Activated CD4-positive, alpha-beta memory T cell treated with anti-CD3 and anti-CD28 coated beads for 36 hours (primary cell): ENCODE data around the gene SRRM1. TPM values are rescaled to one million over a fixed set of nuclear protein-coding genes. Genes with fewer than 3 reads are reported as not detected.
A peak's percentile ranks its signal among the peaks of the same experiment; 100 is the strongest.
"Not testable (repeated sequence)": the region's sequence is repeated elsewhere in the genome, so short reads cannot be mapped to it uniquely, and the experiment has no call there.

Experiments
- CTCF ChIA-PET: fragments of 350-600 bp; sonication (Branson Sonifier 250); formaldehyde crosslinking; loops from one replicate; lab custom pipeline; 2021; ENCODE audit warnings: antibody characterized with exemption, inconsistent platforms; lab: Charles Lee
- POLR2A ChIA-PET: fragments of 350-600 bp; sonication (Branson Sonifier 250); formaldehyde crosslinking; loops from one replicate; lab custom pipeline; 2021; ENCODE audit warnings: antibody characterized with exemption; lab: Charles Lee
- DNase-seq: peaks from one replicate; pipeline ENCODE4 v3.0.0-alpha.2; 2020
- H3K27ac Mint-ChIP-seq: one replicate; pipeline ENCODE4 v1.8.0; 2021; ENCODE audit warnings: mixed read lengths
- H3K27me3 Mint-ChIP-seq: one replicate; pipeline ENCODE4 v1.8.0; 2021; ENCODE audit warnings: mixed read lengths
- H3K36me3 Mint-ChIP-seq: one replicate; pipeline ENCODE4 v1.8.0; 2021; ENCODE audit warnings: mixed read lengths
- H3K4me1 Mint-ChIP-seq: one replicate; pipeline ENCODE4 v1.8.0; 2021; ENCODE audit warnings: low read depth, mixed read lengths
- H3K4me3 Mint-ChIP-seq: one replicate; pipeline ENCODE4 v1.8.0; 2021; ENCODE audit warnings: mild to moderate bottlenecking, mixed read lengths
- H3K9me3 Mint-ChIP-seq: one replicate; pipeline ENCODE4 v1.8.0; 2021; ENCODE audit warnings: mixed read lengths
- intact Hi-C: fragments of 100-400 bp; cut with micrococcal nuclease; formaldehyde crosslinking; loops from one replicate; pipeline ENCODE4 v1.15.1; 2023
- total RNA-seq, 2 experiments: library from RNA; stranded (reverse); gene quantifications; one replicate each; pipeline ENCODE4 v1.2.3, GENCODE V29; 2021

The SRRM1 gene
- total RNA-seq, 2 experiments from 2014 or later: 225 to 227 TPM

GRCh38 chr1:24673341-24673740 is 30.2 kb downstream of the SRRM1 start:
- intact Hi-C loops: no loop called here
- Mint-ChIP-seq H3K27ac (no peak overlapping the region), H3K36me3 (peaks cover 55% of the 10 kb centered on the region), H3K4me1 (peaks cover 5% of the 10 kb centered on the region), H3K4me3 (no peak overlapping the region), H3K9me3 (no peaks in the 10 kb centered on the region), H3K27me3 (no peaks in the 10 kb centered on the region)
- no peak for DNase-seq
- CTCF ChIA-PET: interaction anchor here (0.7 to 2.0 kb wide), 2 partner anchors 26 to 157 kb away, joined by 3 to 5 read pairs; no protein-coding TSS in a partner anchor
- POLR2A ChIA-PET: interaction anchor here (1.5 kb wide), 1 partner anchor 9 kb away, joined by 4 read pairs; no protein-coding TSS in a partner anchor

GRCh38 chr1:24678421-24678820 is 35.3 kb downstream of the SRRM1 start:
- H3K4me1 Mint-ChIP-seq, intact Hi-C loops, H3K27me3 Mint-ChIP-seq, DNase-seq, H3K27ac Mint-ChIP-seq, POLR2A ChIA-PET, H3K4me3 Mint-ChIP-seq, H3K9me3 Mint-ChIP-seq: not testable (repeated sequence)
- CTCF ChIA-PET: interaction anchor here (0.7 to 1.5 kb wide), 2 partner anchors 10 to 152 kb away, joined by 3 to 4 read pairs; no protein-coding TSS in a partner anchor
- peaks cover 16% of the 10 kb centered on the region for H3K36me3 Mint-ChIP-seq

- Mint-ChIP-seq H3K27ac (no peak overlapping the region), H3K4me3 (no peak overlapping the region), H3K4me1 (no peaks in the 10 kb centered on the region), H3K9me3 (no peaks in the 10 kb centered on the region), H3K36me3 (peaks cover 11% of the 10 kb centered on the region), H3K27me3 (no peaks in the 10 kb centered on the region)
- POLR2A ChIA-PET: no interaction called here
- DNase-seq: no peak
- intact Hi-C loops: no loop called here
- CTCF ChIA-PET: interaction anchor here (0.9 to 2.7 kb wide), 4 partner anchors 8 to 157 kb away, joined by 3 to 12 read pairs (median 4); no protein-coding TSS in a partner anchor
Measured at GRCh38 chr1:24679725-24680124, 36.6 kb downstream of the SRRM1 start.

- H3K27me3 Mint-ChIP-seq: no peaks in the 10 kb centered on the region
- H3K36me3 Mint-ChIP-seq: no peaks in the 10 kb centered on the region
- no peaks in the 10 kb centered on the region for H3K9me3 Mint-ChIP-seq
- ChIA-PET POLR2A (interaction anchor here (0.6 to 0.9 kb wide), 2 partner anchors 10 to 496 kb away, joined by 3 read pairs; no protein-coding TSS in a partner anchor), CTCF (interaction anchor here (0.9 to 2.7 kb wide), 3 partner anchors 146 to 521 kb away, joined by 3 to 13 read pairs (median 5); no protein-coding TSS in a partner anchor)
- no peak overlapping the region for H3K4me3 Mint-ChIP-seq
- intact Hi-C loops: no loop called here
- no peak overlapping the region for H3K27ac Mint-ChIP-seq
- no peak for DNase-seq
- no peaks in the 10 kb centered on the region for H3K4me1 Mint-ChIP-seq
Measured at GRCh38 chr1:24683713-24684162, 40.6 kb downstream of the SRRM1 start.

GRCh38 chr1:24688033-24688432 is 44.9 kb downstream of the SRRM1 start:
- no peak for DNase-seq
- Mint-ChIP-seq H3K4me1 (no peaks in the 10 kb centered on the region), H3K36me3 (no peaks in the 10 kb centered on the region), H3K4me3 (no peak overlapping the region), H3K9me3 (no peaks in the 10 kb centered on the region), H3K27ac (no peak overlapping the region), H3K27me3 (no peaks in the 10 kb centered on the region)
- POLR2A ChIA-PET: interaction anchor here (0.9 kb wide), 1 partner anchor 11 kb away, joined by 3 read pairs; no protein-coding TSS in a partner anchor
- CTCF ChIA-PET: interaction anchor here (0.5 to 10.6 kb wide), 45 partner anchors 8 to 517 kb away, joined by 3 to 299 read pairs (median 4); partner anchors contain the start of gene CLIC4
- intact Hi-C loops: loop anchor here (2.0 kb wide), 1 partner anchor 143 kb away; no protein-coding TSS in a partner anchor

GRCh38 chr1:24688621-24689195 is 45.6 kb downstream of the SRRM1 start:
- Mint-ChIP-seq H3K9me3 (no peaks in the 10 kb centered on the region), H3K27me3 (no peaks in the 10 kb centered on the region), H3K4me1 (no peaks in the 10 kb centered on the region), H3K36me3 (no peaks in the 10 kb centered on the region), H3K27ac (no peak overlapping the region), H3K4me3 (no peak overlapping the region)
- ChIA-PET CTCF (interaction anchor here (0.5 to 10.6 kb wide), 49 partner anchors 9 to 517 kb away, joined by 3 to 299 read pairs (median 4); partner anchors contain the start of gene CLIC4), POLR2A (interaction anchor here (0.7 to 0.9 kb wide), 2 partner anchors 10 to 56 kb away, joined by 3 read pairs; partner anchors contain the start of gene CLIC4)
- intact Hi-C loops: loop anchor here (2.0 kb wide), 1 partner anchor 142 kb away; no protein-coding TSS in a partner anchor
- peak; percentile 71 for DNase-seq

- ChIA-PET POLR2A (no interaction called here), CTCF (interaction anchor here (1.1 to 10.6 kb wide), 3 partner anchors 8 to 145 kb away, joined by 4 to 299 read pairs (median 127); no protein-coding TSS in a partner anchor)
- H3K9me3 Mint-ChIP-seq: no peaks in the 10 kb centered on the region
- H3K36me3 Mint-ChIP-seq: no peaks in the 10 kb centered on the region
- no peak overlapping the region for H3K4me3 Mint-ChIP-seq
- H3K27me3 Mint-ChIP-seq: no peaks in the 10 kb centered on the region
- DNase-seq: no peak
- H3K27ac Mint-ChIP-seq: no peak overlapping the region
- H3K4me1 Mint-ChIP-seq: no peaks in the 10 kb centered on the region
- intact Hi-C loops: loop anchor here (10.0 kb wide), 1 partner anchor 54 kb away; the partner anchor contains the start of gene CLIC4
Measured at GRCh38 chr1:24691051-24691450, 47.9 kb downstream of the SRRM1 start.

GRCh38 chr1:24692351-24692980 is 49.4 kb downstream of the SRRM1 start:
- POLR2A ChIA-PET: interaction anchor here (0.6 kb wide), 1 partner anchor 83 kb away, joined by 3 read pairs; no protein-coding TSS in a partner anchor
- CTCF ChIA-PET: interaction anchor here (0.8 to 10.6 kb wide), 3 partner anchors 135 to 155 kb away, joined by 3 to 299 read pairs (median 4); no protein-coding TSS in a partner anchor
- H3K36me3 Mint-ChIP-seq: no peaks in the 10 kb centered on the region

GRCh38 chr1:24693827-24694379 is 50.8 kb downstream of the SRRM1 start:
- intact Hi-C loops: loop anchor here (10.0 kb wide), 1 partner anchor 51 kb away; the partner anchor contains the start of gene CLIC4
- H3K36me3 Mint-ChIP-seq: no peaks in the 10 kb centered on the region
- H3K27ac Mint-ChIP-seq: no peak overlapping the region
- POLR2A ChIA-PET: no interaction called here
- peaks cover 1% of the 10 kb centered on the region for H3K4me1 Mint-ChIP-seq
- CTCF ChIA-PET: interaction anchor here (0.6 to 10.6 kb wide), 2 partner anchors 30 to 133 kb away, joined by 4 to 299 read pairs; no protein-coding TSS in a partner anchor
- H3K27me3 Mint-ChIP-seq: peaks cover 1% of the 10 kb centered on the region
- no peak for DNase-seq
- no peaks in the 10 kb centered on the region for H3K9me3 Mint-ChIP-seq
- H3K4me3 Mint-ChIP-seq: no peak overlapping the region

More at GRCh38 chr1:24692351-24692980, 49.4 kb downstream of the SRRM1 start:
- no peak overlapping the region for H3K4me3 Mint-ChIP-seq
- H3K4me1 Mint-ChIP-seq: peaks cover 1% of the 10 kb centered on the region
- H3K9me3 Mint-ChIP-seq: no peaks in the 10 kb centered on the region
- H3K27ac Mint-ChIP-seq: no peak overlapping the region
- intact Hi-C loops: loop anchor here (10.0 kb wide), 1 partner anchor 52 kb away; the partner anchor contains the start of gene CLIC4
- H3K27me3 Mint-ChIP-seq: peaks cover 1% of the 10 kb centered on the region
- no peak for DNase-seq

- H3K4me3 Mint-ChIP-seq: no peak overlapping the region
- H3K27me3 Mint-ChIP-seq: peaks cover 3% of the 10 kb centered on the region
- no peak overlapping the region for H3K27ac Mint-ChIP-seq
- intact Hi-C loops: loop anchor here (10.0 kb wide), 1 partner anchor 50 kb away; the partner anchor contains the start of gene CLIC4
- DNase-seq: no peak
- H3K36me3 Mint-ChIP-seq: no peaks in the 10 kb centered on the region
- POLR2A ChIA-PET: no interaction called here
- H3K4me1 Mint-ChIP-seq: peaks cover 1% of the 10 kb centered on the region
- H3K9me3 Mint-ChIP-seq: no peaks in the 10 kb centered on the region
- CTCF ChIA-PET: interaction anchor here (0.6 to 10.6 kb wide), 2 partner anchors 29 to 133 kb away, joined by 4 to 299 read pairs; no protein-coding TSS in a partner anchor
Measured at GRCh38 chr1:24694380-24694843, 51.3 kb downstream of the SRRM1 start.
